Measurements from ENCODE around the gene TMA7.

TMA7 gene

GRCh38 chr3:48466386-48467109, 26.5 kb downstream of the TMA7 start:
- TF ChIP-seq CTCF (IDR thresholded peaks at IDR 0.05), result no peak
- TF ChIP-seq ZFX (IDR thresholded peaks at IDR 0.05; ENCODE audit: borderline replicate concordance), result no peak
- peak overlapping the region; percentile 99 for H3K27ac ChIP-seq

- peak overlapping the region; percentile 99 for H3K27ac ChIP-seq
- TF ChIP-seq CTCF (IDR thresholded peaks at IDR 0.05), result no peak
- TF ChIP-seq ZFX (IDR thresholded peaks at IDR 0.05; ENCODE audit: borderline replicate concordance), result no peak
Observed at GRCh38 chr3:48467110-48467454, 27.0 kb downstream of the TMA7 start.

- peak overlapping the region; percentile 99 for H3K27ac ChIP-seq
- TF ChIP-seq CTCF (IDR thresholded peaks at IDR 0.05) (no peak), ZFX (IDR thresholded peaks at IDR 0.05; ENCODE audit: borderline replicate concordance) (no peak)
Observed at GRCh38 chr3:48467473-48468267, 27.6 kb downstream of the TMA7 start.

GRCh38 chr3:48468329-48468731, 28.3 kb downstream of the TMA7 start:
- no peak for TF ChIP-seq ZFX (IDR thresholded peaks at IDR 0.05; ENCODE audit: borderline replicate concordance)
- no peak for TF ChIP-seq CTCF (IDR thresholded peaks at IDR 0.05)
- H3K27ac ChIP-seq, result peak overlapping the region; percentile 99

- H3K27ac ChIP-seq, result peak overlapping the region; percentile 99
- TF ChIP-seq CTCF (IDR thresholded peaks at IDR 0.05), result no peak
- no peak for TF ChIP-seq ZFX (IDR thresholded peaks at IDR 0.05; ENCODE audit: borderline replicate concordance)
Observed at GRCh38 chr3:48469046-48469915, 29.2 kb downstream of the TMA7 start.

- TF ChIP-seq CTCF (IDR thresholded peaks at IDR 0.05) (no peak), ZFX (IDR thresholded peaks at IDR 0.05; ENCODE audit: borderline replicate concordance) (no peak)
- peak overlapping the region; percentile 42 for H3K27ac ChIP-seq
Observed at GRCh38 chr3:48470286-48470685, 30.2 kb downstream of the TMA7 start.
